ENCODE measurements around the gene CDC37. TPM values are rescaled to one million over a fixed set of nuclear protein-coding genes. Genes with fewer than 3 reads are reported as not detected.
A peak's percentile ranks its signal among the peaks of the same experiment; 100 is the strongest.
"Not testable (repeated sequence)": the region's sequence is repeated elsewhere in the genome, so short reads cannot be mapped to it uniquely, and the experiment has no call there.

Gene CDC37
- total RNA-seq, 1 donor from 2014 or later: 173 TPM

DNA sequence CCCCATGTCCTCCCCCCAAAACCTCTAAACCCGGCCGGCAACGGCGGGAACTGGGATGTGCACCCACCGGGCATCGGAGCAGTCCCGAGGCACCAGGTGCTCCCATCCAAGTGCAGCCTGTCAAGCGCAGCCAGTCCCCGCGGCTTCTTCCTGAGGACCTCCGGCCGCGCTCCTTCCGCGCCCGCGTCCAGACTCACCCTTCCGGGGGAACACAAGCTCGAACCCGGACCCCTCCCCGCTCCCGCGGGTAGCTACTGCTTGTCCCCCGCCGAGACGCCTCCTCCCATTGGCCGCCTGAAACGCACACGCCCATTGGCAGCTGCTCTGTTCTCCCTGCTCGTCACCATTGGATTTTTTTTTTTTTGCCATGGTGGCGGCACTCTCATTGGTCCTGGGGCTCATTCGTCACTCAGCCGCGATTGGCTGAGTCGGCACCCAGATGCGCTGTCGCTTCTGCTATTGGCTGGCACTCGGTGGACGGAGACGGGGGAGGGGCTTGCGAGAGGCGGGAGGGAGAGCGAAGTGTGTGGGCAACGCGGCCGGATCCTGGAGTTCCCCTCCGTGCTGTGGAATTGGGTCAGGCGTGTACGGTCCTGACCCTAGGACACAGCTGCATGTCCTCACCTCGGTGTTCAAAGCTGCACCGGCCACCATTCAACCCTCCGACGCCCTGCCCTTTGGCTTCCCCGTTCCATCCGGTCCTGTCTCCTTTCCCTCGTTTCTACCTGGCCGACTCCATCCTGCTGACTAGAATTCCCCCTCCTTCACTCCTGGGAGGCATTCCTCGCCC, 22.8 kb downstream of the CDC37 start, which contains the start of gene TYK2:
TSS of gene TYK2 (minus strand) at position 260 of the 790 bp plus-strand sequence. CDS start 2,166 bp downstream, outside the sequence.
- ATAC-seq (ENCODE audit: low read depth): peak; percentile 93
- DNase-seq: peak; percentile 95
- TF ChIP-seq, protein P1, sequence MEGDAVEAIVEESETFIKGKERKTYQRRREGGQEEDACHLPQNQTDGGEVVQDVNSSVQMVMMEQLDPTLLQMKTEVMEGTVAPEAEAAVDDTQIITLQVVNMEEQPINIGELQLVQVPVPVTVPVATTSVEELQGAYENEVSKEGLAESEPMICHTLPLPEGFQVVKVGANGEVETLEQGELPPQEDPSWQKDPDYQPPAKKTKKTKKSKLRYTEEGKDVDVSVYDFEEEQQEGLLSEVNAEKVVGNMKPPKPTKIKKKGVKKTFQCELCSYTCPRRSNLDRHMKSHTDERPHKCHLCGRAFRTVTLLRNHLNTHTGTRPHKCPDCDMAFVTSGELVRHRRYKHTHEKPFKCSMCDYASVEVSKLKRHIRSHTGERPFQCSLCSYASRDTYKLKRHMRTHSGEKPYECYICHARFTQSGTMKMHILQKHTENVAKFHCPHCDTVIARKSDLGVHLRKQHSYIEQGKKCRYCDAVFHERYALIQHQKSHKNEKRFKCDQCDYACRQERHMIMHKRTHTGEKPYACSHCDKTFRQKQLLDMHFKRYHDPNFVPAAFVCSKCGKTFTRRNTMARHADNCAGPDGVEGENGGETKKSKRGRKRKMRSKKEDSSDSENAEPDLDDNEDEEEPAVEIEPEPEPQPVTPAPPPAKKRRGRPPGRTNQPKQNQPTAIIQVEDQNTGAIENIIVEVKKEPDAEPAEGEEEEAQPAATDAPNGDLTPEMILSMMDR (IDR thresholded peaks at IDR 0.05): no peak
- H3K4me3 Mint-ChIP-seq: peak within 1 kb of the TSS; percentile 97
- ChIA-PET POLR2A (interaction anchor here (0.5 to 4.5 kb wide), 19 partner anchors 9 to 881 kb away, joined by 3 to 64 read pairs (median 5); partner anchors contain the start of genes CDC37, ICAM1, ICAM5 and MRPL4), CTCF (interaction anchor here (0.5 to 3.4 kb wide), 10 partner anchors 8 to 449 kb away, joined by 3 to 21 read pairs (median 4); partner anchors contain the start of genes CDC37, ICAM1 and ICAM4)
- intact Hi-C loops (cut with micrococcal nuclease): loop anchor here (2.0 kb wide), 2 partner anchors 48 to 110 kb away; partner anchors contain the start of genes ICAM1 and RAVER1
- peaks cover 23% of the 10 kb centered on the region for H3K4me1 Mint-ChIP-seq
- peaks cover 27% of the 10 kb centered on the region for H3K36me3 Mint-ChIP-seq (ENCODE audit: low read depth)
- no peaks in the 10 kb centered on the region for H3K27me3 Mint-ChIP-seq
- H3K9me3 Mint-ChIP-seq: no peaks in the 10 kb centered on the region
- peak within 1 kb of the TSS; percentile 86 for H3K27ac Mint-ChIP-seq

DNA sequence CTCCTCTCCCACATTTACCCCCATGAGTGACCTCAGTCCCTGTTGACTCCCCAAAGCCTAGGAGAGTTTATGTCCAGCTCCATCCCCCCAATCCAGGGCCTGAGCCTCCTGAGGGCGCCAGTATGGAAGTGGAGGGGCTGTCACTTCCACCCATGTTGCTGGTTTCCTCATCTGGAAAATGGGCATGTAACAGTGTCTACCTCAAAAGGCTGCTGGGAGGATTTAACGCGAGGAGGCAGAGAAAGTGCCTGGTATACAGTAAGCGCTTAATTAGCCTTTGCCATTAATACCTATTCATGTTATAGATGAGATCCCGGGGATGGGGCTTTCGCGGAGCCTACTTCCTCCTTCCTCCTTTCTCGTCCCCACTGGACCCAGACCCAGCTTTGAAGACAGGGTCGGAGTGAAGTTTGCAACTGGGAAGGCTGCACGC, 23.4 kb downstream of the CDC37 start:
- TF ChIP-seq, protein P1 (IDR thresholded peaks at IDR 0.05): no peak
- Mint-ChIP-seq H3K27ac (peak overlapping the region; percentile 86), H3K4me1 (peaks cover 25% of the 10 kb centered on the region), H3K27me3 (no peaks in the 10 kb centered on the region), H3K4me3 (peak overlapping the region; percentile 97), H3K36me3 (ENCODE audit: low read depth) (peaks cover 30% of the 10 kb centered on the region), H3K9me3 (no peaks in the 10 kb centered on the region)
- ChIA-PET CTCF (interaction anchor here (0.8 to 3.4 kb wide), 6 partner anchors 9 to 122 kb away, joined by 3 to 21 read pairs (median 4); partner anchors contain the start of genes CDC37, ICAM1 and ICAM4), POLR2A (interaction anchor here (0.6 to 4.5 kb wide), 12 partner anchors 9 to 322 kb away, joined by 3 to 64 read pairs (median 6); partner anchors contain the start of genes CDC37, ICAM1, ICAM5 and MRPL4)
- DNase-seq (no peak), ATAC-seq (ENCODE audit: low read depth) (peak; percentile 2)
- intact Hi-C loops (cut with micrococcal nuclease): loop anchor here (2.0 kb wide), 2 partner anchors 47 to 109 kb away; partner anchors contain the start of genes ICAM1 and RAVER1

DNA sequence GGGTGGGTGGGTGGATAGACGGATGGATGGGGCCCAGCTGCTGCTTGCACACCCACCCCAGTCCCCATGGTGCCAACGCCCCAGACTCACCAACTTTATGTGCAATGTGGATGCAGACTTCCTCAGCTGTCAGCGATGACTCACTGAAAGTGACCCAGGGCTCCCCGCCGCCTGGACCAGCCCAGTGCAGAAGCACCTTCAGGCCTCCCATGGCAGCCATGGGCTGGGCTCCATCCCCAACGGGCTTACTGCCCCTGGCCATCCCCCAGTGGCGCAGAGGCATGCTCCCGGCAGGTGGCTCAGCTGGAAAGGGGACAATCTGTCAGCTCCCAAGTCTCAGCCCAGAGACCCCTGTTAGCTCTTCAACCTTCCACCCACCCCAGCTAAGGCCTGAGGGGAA, 25.2 kb downstream of the CDC37 start:
- Mint-ChIP-seq H3K27ac (no peak overlapping the region), H3K9me3 (no peaks in the 10 kb centered on the region), H3K4me3 (no peak overlapping the region), H3K36me3 (ENCODE audit: low read depth) (peaks cover 36% of the 10 kb centered on the region), H3K27me3 (no peaks in the 10 kb centered on the region), H3K4me1 (peaks cover 35% of the 10 kb centered on the region)
- intact Hi-C loops (cut with micrococcal nuclease): no loop called here
- TF ChIP-seq, protein P1 (IDR thresholded peaks at IDR 0.05): no peak
- DNase-seq: no peak
- ChIA-PET POLR2A (interaction anchor here (3.0 to 4.5 kb wide), 2 partner anchors 45 to 108 kb away, joined by 20 to 64 read pairs; partner anchors contain the start of genes ICAM1 and RAVER1), CTCF (interaction anchor here (0.6 to 3.4 kb wide), 3 partner anchors 11 to 119 kb away, joined by 3 to 21 read pairs (median 15); partner anchors contain the start of gene ICAM1)
- ATAC-seq (ENCODE audit: low read depth): no peak

DNA sequence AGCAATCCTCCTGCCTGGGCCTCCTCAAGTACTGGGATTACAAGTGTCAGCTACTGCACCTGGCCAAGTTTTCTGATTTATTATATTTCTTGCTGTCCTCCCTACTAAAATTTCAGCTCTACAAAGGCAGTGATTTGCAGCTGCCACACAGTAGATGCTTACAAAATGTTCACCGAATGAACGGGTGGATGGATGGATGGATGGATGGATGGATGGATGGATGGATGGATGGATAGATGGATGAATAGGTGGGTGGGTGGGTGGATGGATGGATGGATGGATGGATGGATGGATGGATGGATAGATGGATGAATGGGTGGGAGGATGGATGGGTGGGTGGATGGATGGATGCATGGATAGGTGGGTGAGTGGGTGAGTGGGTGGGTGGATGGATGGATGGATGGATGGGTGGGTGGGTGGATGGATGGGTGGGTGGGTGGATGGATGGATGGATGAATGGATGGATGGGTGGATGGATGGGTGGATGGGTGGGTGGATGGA, 26.2 kb downstream of the CDC37 start:
- POLR2A ChIA-PET: interaction anchor here (4.5 kb wide), 1 partner anchor 107 kb away, joined by 64 read pairs; the partner anchor contains the start of gene ICAM1
- Mint-ChIP-seq H3K36me3 (ENCODE audit: low read depth) (peaks cover 40% of the 10 kb centered on the region), H3K4me1 (peaks cover 35% of the 10 kb centered on the region)
- ATAC-seq (ENCODE audit: low read depth); H3K9me3 Mint-ChIP-seq; H3K27ac Mint-ChIP-seq; CTCF ChIA-PET; H3K27me3 Mint-ChIP-seq; DNase-seq; H3K4me3 Mint-ChIP-seq; intact Hi-C loops (cut with micrococcal nuclease): not testable (repeated sequence)

DNA sequence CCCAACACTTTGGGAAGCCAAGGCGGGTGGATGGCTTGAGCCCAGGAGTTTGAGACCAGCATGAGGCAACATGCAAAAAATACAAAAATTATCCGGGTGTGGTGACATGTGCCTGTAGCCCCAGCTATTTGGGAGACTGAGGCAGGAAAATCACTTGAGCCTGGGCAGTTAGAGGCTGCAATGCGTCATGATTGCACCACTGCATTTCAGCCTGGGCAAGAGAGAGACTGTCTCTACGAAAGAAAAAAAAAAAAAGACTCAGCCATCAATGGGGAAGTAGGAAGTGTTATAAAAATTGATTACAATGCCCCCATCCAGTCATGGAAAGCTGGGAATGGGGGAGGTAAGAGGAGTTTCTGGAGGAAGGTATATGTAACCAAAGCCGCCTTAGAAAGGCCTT, 28.4 kb downstream of the CDC37 start:
- no peak for ATAC-seq (ENCODE audit: low read depth)
- no peaks in the 10 kb centered on the region for H3K9me3 Mint-ChIP-seq
- H3K27me3 Mint-ChIP-seq: no peaks in the 10 kb centered on the region
- H3K4me1 Mint-ChIP-seq: peaks cover 24% of the 10 kb centered on the region
- intact Hi-C loops (cut with micrococcal nuclease): loop anchor here (5.0 kb wide), 1 partner anchor 38 kb away; the partner anchor contains the start of gene ICAM3
- H3K27ac Mint-ChIP-seq: no peak overlapping the region
- TF ChIP-seq, protein P1 (IDR thresholded peaks at IDR 0.05): no peak
- ChIA-PET POLR2A (interaction anchor here (0.7 kb wide), 1 partner anchor 88 kb away, joined by 7 read pairs; the partner anchor contains the start of gene ICAM4), CTCF (interaction anchor here (1.0 to 2.9 kb wide), 2 partner anchors 9 to 14 kb away, joined by 3 to 7 read pairs; no protein-coding TSS in a partner anchor)
- DNase-seq: no peak
- H3K4me3 Mint-ChIP-seq: no peak overlapping the region
- peaks cover 39% of the 10 kb centered on the region for H3K36me3 Mint-ChIP-seq (ENCODE audit: low read depth)
